Uterus (tissue), 4 donors: ENCODE results near the gene TNS1. TPM values are rescaled to one million over a fixed set of nuclear protein-coding genes. Genes with fewer than 3 reads are reported as not detected.
A peak's percentile ranks its signal among the peaks of the same experiment; 100 is the strongest.
"Not testable (repeated sequence)": the region's sequence is repeated elsewhere in the genome, so short reads cannot be mapped to it uniquely, and the experiment has no call there.

ENCODE experiments used
- DNase-seq, 2 donors: peaks; one replicate each; pipeline ENCODE4 v3.0.0-alpha.2; 2019 to 2020
- H3K27ac ChIP-seq, 2 donors: fragments of 200-600 bp; sonication (generic); 1 replicate in 1 of 2; 2 replicates in 1 of 2; pipeline ENCODE4 v1.5.1; 2016 to 2018
- H3K27me3 ChIP-seq, 2 donors: fragments of 200-600 bp; sonication (generic); one replicate each; pipeline ENCODE4 v1.5.1; 2018 to 2019; ENCODE audit warnings: control low read depth in 1 of 2
- H3K36me3 ChIP-seq, 2 donors: fragments of 200-600 bp; sonication (generic); one replicate each; pipeline ENCODE4 v1.5.1; 2019; ENCODE audit warnings: control low read depth in 1 of 2
- H3K4me1 ChIP-seq, 2 donors: fragments of 200-600 bp; sonication (generic); one replicate each; pipeline ENCODE4 v1.5.1; 2018 to 2019; ENCODE audit warnings: control low read depth in 1 of 2
- H3K4me3 ChIP-seq, 2 donors: fragments of 200-600 bp; sonication (generic); 1 replicate in 1 of 2; 2 replicates in 1 of 2; pipeline ENCODE4 v1.5.1; 2018 to 2019; ENCODE audit warnings: mild to moderate bottlenecking in 1 of 2
- H3K9me3 ChIP-seq, 2 donors: fragments of 200-600 bp; sonication (generic); one replicate each; pipeline ENCODE4 v1.5.1; 2019; ENCODE audit warnings: control low read depth in 1 of 2
- CTCF ChIP-seq, 4 experiments: fragments of 200-600 bp in 2 of 4; fragments of 450-650 bp in 2 of 4; sonication (generic) in 2 of 4; IDR thresholded peaks; one replicate each; pipeline ENCODE4 v1.5.1; 2016 to 2019; ENCODE audit warnings: antibody characterized with exemption in 4 of 4, mild to moderate bottlenecking in 2 of 4, moderate library complexity in 1 of 4
- POLR2A ChIP-seq, 2 donors: fragments of 450-650 bp; IDR thresholded peaks; one replicate each; pipeline ENCODE4 v1.6.1; 2016; ENCODE audit warnings: antibody characterized with exemption in 2 of 2, mild to moderate bottlenecking in 1 of 2, moderate library complexity in 1 of 2
- intact Hi-C: fragments of 100-400 bp; cut with DNase I; formaldehyde crosslinking; loops from one replicate; pipeline ENCODE4 v1.15.1; 2023; ENCODE audit warnings: low total_unique reads
- total RNA-seq, 4 donors: library from RNA; depleted of rRNA in 3 of 4; stranded (reverse); fragments of >200 nt in 3 of 4; gene quantifications; one replicate each; pipeline versions ENCODE4 v1.1.0 to v1.2.4, GENCODE V29; 2014 to 2023
- donor health status: DM: yes; HTN: yes; CAD: no.

Gene TNS1
- 1,000 to 10,000 TPM in 1 of 4 donors, 100 to 1,000 TPM in 3; 144 to 1,338 (median 313) TPM for total RNA-seq

- Histone ChIP-seq H3K4me1 (peaks cover 4 to 14% of the 10 kb centered on the region in 2 donors), H3K36me3 (no peaks in the 10 kb centered on the region), H3K4me3 (peak within 1 kb of the TSS; percentile 27 to 63), H3K27ac (peak within 1 kb of the TSS; percentile 70 to 86), H3K9me3 (no peaks in the 10 kb centered on the region), H3K27me3 (no peaks in the 10 kb centered on the region)
- TF ChIP-seq POLR2A (IDR thresholded peaks at IDR 0.05) (peak; percentile 21 to 51), CTCF (IDR thresholded peaks at IDR 0.05) (no peak)
- DNase-seq: peak; percentile 70 to 73
- intact Hi-C loops: no loop called here
Observed at GRCh38 chr2:218002845-218003180, at the start of gene TNS1. TSS of gene TNS1 (minus strand) at chr2:218002995. CDS start at chr2:218002872, 123 bp downstream.

GRCh38 chr2:218051903-218052302 lies 49.1 kb upstream of the TNS1 start:
- H3K4me3 ChIP-seq: no peak overlapping the region
- intact Hi-C loops: no loop called here
- H3K4me1 ChIP-seq: no peaks in the 10 kb centered on the region
- H3K27me3 ChIP-seq: no peaks in the 10 kb centered on the region
- H3K9me3 ChIP-seq: no peaks in the 10 kb centered on the region
- no peak overlapping the region for H3K27ac ChIP-seq
- no peaks in the 10 kb centered on the region for H3K36me3 ChIP-seq
- TF ChIP-seq CTCF (IDR thresholded peaks at IDR 0.05) (no peak), POLR2A (IDR thresholded peaks at IDR 0.05) (no peak)
- no peak for DNase-seq

GRCh38 chr2:218047536-218048225 lies 44.9 kb upstream of the TNS1 start:
- intact Hi-C loops: no loop called here

GRCh38 chr2:218046238-218046637 lies 43.4 kb upstream of the TNS1 start:
- no peak overlapping the region for H3K4me3 ChIP-seq
- H3K27ac ChIP-seq: no peak overlapping the region
- intact Hi-C loops: no loop called here
- no peak for TF ChIP-seq CTCF (IDR thresholded peaks at IDR 0.05)
- no peak for DNase-seq
- no peaks in the 10 kb centered on the region for H3K36me3 ChIP-seq
- no peaks in the 10 kb centered on the region for H3K27me3 ChIP-seq
- no peaks in the 10 kb centered on the region for H3K4me1 ChIP-seq
- H3K9me3 ChIP-seq: no peaks in the 10 kb centered on the region

More at GRCh38 chr2:218047536-218048225, 44.9 kb upstream of the TNS1 start:
- no peaks in the 10 kb centered on the region for H3K36me3 ChIP-seq
- no peak for TF ChIP-seq CTCF (IDR thresholded peaks at IDR 0.05)
- no peak for TF ChIP-seq POLR2A (IDR thresholded peaks at IDR 0.05)
- H3K27me3 ChIP-seq: no peaks in the 10 kb centered on the region
- no peak overlapping the region for H3K4me3 ChIP-seq
- H3K27ac ChIP-seq: no peak overlapping the region
- H3K9me3 ChIP-seq: no peaks in the 10 kb centered on the region
- DNase-seq: no peak
- H3K4me1 ChIP-seq: no peaks in the 10 kb centered on the region

GRCh38 chr2:218044599-218044998 lies 41.8 kb upstream of the TNS1 start:
- H3K4me1 ChIP-seq, H3K9me3 ChIP-seq, H3K27ac ChIP-seq, H3K36me3 ChIP-seq, H3K4me3 ChIP-seq, intact Hi-C loops, DNase-seq, H3K27me3 ChIP-seq: not testable (repeated sequence)

- Histone ChIP-seq H3K27me3 (no peaks in the 10 kb centered on the region), H3K36me3 (no peaks in the 10 kb centered on the region), H3K4me1 (no peaks in the 10 kb centered on the region), H3K27ac (no peak overlapping the region), H3K4me3 (no peak overlapping the region), H3K9me3 (no peaks in the 10 kb centered on the region)
- TF ChIP-seq POLR2A (IDR thresholded peaks at IDR 0.05) (no peak), CTCF (IDR thresholded peaks at IDR 0.05) (no peak)
- no peak for DNase-seq
- intact Hi-C loops: no loop called here
Observed at GRCh38 chr2:218043701-218044109, 40.9 kb upstream of the TNS1 start.
